Esophagus squamous epithelium (tissue), 4 donors: ENCODE measurements around the gene THAP11.

Experiments used
- CTCF ChIP-seq, 6 experiments: fragments of 450-650 bp in 4 of 6; fragments of 200-600 bp in 2 of 6; sonication (generic) in 2 of 6; IDR thresholded peaks; one replicate each; pipeline ENCODE4 v1.5.1; 2016 to 2019; ENCODE audit warnings: antibody characterized with exemption in 6 of 6, mild to moderate bottlenecking in 4 of 6, moderate library complexity in 4 of 6
- POLR2A ChIP-seq, 4 donors: fragments of 450-650 bp; IDR thresholded peaks; one replicate each; pipeline ENCODE4 v1.6.1; 2017; ENCODE audit warnings: antibody characterized with exemption in 4 of 4, mild to moderate bottlenecking in 4 of 4, moderate library complexity in 3 of 4

DNA sequence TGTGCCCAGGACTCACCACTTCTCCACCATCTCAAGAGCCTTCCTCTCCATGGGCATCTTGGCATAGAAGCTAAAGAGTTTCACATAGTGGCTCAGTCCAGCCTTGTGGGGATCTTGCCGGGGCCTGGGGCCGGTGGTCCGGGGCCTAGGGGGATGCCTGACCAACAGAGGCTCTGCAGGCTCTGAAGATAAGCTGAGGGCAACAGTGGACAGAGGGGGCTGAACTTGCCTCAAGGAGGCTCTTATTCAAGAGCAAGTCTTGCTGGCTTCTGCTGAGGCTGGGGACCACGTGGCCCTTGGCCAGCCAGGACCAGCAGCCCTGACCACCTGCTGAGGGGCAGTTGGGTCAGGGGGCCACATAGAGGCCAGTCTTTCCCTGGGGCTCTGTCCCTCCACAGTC lies 13.5 kb upstream of the THAP11 start:
- no peak for TF ChIP-seq POLR2A (IDR thresholded peaks at IDR 0.05)
- TF ChIP-seq CTCF (IDR thresholded peaks at IDR 0.05): no peak
